Measurements from ENCODE around the gene PPP2R2D. TPM values are rescaled to one million over a fixed set of nuclear protein-coding genes. Genes with fewer than 3 reads are reported as not detected.

Gene PPP2R2D
- total RNA-seq, 2 donors from 2014 or later: 23.5 to 23.7 TPM

- peak; percentile 62 for DNase-seq (ENCODE audit: low spot score)
- intact Hi-C loops (cut with DNase I): loop anchor here in 1 of 2 donors (1.0 kb wide), 1 partner anchor 84 kb away; no protein-coding TSS in a partner anchor
Observed at GRCh38 chr10:131862548-131862947, 38.3 kb upstream of the PPP2R2D start.

- DNase-seq (ENCODE audit: low spot score): peak; percentile 61
- intact Hi-C loops (cut with DNase I): no loop called here
Observed at GRCh38 chr10:131865223-131865917, 35.4 kb upstream of the PPP2R2D start.

- no peak for DNase-seq (ENCODE audit: low spot score)
- intact Hi-C loops (cut with DNase I): no loop called here
Observed at GRCh38 chr10:131866673-131867072, 34.1 kb upstream of the PPP2R2D start.

DNA sequence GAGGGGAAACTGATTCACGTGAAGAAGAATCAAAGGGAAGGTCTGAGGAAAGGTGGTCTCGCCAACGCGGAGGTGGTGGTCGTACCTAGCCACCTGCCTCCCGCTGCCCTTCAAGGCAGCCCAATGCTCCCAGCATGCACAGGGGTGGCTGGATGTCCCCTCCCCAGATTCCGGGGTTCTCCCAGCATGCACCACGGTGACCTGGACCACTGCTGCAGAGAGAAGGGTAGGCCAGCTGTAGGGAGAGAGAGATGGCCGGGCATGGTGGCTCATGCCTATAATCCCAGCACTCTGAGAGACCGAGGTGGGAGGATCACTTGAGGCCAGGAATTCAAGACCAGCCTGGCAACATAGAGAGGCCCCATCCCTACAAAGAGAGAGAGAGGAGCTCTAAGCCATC, 32.4 kb upstream of the PPP2R2D start:
- intact Hi-C loops (cut with DNase I): no loop called here
- peak; percentile 29 for DNase-seq (ENCODE audit: low spot score)

DNA sequence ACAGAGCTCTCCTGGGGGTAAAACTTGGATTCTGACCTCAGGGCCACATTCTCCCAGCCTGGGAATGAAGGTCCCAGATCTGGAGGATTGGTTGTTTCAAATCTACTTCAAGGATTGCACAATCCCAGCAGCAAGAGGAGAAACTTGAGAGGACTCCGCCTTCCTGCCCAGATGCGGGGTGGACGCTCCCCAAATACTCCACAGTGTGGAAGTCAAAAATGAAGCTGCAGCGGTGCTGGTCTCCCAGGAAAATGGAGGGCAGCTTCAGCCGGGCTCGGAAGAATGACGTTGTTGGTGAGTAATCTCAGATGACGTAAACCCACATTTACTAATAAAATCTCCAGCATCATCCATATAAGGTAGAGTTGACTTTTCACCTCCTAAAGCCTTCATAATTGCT, 31.5 kb upstream of the PPP2R2D start:
- intact Hi-C loops (cut with DNase I): no loop called here
- peak; percentile 58 for DNase-seq (ENCODE audit: low spot score)

DNA sequence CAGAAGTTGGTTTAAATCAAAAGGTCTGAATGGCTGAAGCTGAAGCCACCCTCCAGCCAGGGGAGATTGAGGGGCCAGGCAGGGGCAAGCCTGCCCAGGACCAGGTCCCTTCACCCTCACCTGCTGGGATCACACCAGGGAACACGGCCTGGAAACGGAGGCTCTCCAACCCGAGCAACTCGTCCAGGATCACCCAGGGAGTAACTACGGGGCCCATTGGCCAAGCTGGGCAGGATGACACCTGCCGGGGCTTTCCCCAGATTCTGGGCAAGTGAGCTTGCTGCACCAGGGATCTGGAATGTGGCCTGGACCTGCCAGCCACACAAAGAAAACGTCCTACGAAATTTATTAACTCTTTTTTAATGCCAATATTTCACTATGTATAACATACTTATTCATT, 30.4 kb upstream of the PPP2R2D start:
- intact Hi-C loops (cut with DNase I): no loop called here

GRCh38 chr10:131870831-131871672, 29.8 kb upstream of the PPP2R2D start:
- peak; percentile 20 for DNase-seq (ENCODE audit: low spot score)
- intact Hi-C loops (cut with DNase I): no loop called here

More for the DNA sequence above, 30.4 kb upstream of the PPP2R2D start:
- DNase-seq (ENCODE audit: low spot score): peak; percentile 49

- DNase-seq (ENCODE audit: low spot score): peak; percentile 54
- intact Hi-C loops (cut with DNase I): no loop called here
Observed at GRCh38 chr10:131871673-131872005, 29.2 kb upstream of the PPP2R2D start.

DNA sequence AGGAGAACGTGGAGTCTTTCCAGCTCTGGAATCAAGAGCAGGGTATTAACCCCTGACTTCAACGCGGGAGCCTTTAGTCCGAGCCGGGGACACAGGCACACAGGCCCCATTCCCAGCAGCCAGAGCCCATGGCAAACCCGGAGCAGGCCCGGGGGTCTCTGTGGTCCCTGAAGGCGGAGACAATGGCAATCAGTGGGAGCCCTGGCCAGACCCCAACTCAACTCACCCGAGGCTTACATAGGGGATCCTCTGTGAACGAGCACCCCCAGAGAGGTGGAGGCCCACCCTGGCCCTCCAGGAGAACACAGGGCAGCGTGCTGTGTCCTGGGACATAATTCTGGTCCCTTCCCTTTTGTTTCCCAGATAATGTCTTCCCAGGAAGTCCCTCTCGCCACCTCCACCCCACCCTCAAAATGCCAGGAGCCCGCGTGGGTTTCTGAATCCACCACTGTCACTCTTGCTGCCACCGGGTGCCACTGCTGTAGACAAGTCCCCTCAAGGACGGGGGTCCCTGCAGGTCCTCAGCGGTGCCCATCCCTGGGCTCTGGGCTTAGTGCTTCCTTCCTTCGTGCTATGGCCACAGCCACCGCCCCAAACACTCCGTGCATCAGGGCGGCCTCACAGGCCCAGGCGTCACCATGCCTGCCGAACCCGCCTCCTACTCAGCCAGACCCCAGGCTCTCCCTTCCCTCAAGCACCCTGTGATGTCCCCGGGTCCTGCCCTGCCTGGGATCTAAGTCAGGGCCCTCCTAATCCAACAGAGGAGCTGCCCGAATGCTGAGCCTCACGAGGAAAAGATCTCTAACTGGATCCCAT, 28.6 kb upstream of the PPP2R2D start:
- intact Hi-C loops (cut with DNase I): no loop called here
- DNase-seq (ENCODE audit: low spot score): no peak

DNA sequence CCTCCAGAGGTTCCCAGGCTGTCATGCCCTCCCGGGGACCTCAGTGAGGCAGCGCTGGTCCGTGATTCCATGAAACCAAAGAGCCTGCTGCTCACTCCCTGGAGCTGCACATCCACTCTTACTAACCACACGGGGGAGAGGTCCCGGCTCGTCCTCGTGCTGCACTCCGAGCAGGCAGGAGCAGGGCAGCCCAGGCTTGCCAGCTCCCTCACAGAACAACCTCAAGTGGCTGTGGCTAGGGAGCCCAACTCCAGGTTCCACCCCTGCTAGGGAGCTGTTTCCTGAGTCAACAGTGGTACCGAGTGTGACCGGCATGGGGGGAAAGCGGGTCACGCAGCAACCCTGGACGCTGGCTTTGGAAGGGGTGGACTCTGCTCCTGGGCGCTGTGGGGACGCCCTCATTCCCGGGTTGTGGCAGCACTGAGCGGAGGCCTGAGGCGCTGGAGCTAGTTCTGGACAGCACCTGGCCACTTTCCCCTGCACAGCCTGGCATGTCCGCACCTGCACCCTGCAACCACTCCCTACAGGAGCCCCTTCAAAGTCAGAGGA, 27.9 kb upstream of the PPP2R2D start:
- intact Hi-C loops (cut with DNase I): no loop called here
- peak; percentile 81 for DNase-seq (ENCODE audit: low spot score)

DNA sequence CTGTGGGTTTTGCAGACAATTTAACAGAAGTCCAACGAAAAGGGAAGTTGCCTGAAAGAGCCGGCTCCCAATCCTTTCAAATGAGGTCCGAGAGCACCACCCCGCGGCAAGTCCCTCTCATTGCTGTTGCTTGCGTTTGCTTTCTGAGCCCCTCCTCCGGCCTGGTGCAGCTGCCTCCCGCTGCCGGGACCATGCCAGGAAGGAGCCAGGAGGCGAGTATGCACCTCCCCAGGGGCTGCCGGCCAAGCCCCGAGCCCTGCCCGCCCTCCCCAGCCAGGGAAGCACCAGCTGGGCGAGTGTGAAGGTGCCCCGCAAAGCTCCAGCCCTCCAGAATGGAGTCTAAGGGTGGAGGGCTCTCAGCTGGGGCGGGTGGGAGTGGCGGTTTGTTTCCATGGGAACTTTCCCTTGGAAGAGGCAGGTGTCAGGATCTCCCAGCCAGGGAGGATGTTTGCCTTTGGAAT, 25.8 kb upstream of the PPP2R2D start:
- DNase-seq (ENCODE audit: low spot score): peak; percentile 90
- intact Hi-C loops (cut with DNase I): no loop called here

- intact Hi-C loops (cut with DNase I): no loop called here
Observed at GRCh38 chr10:131875501-131875900, 25.3 kb upstream of the PPP2R2D start.

GRCh38 chr10:131876017-131876416, 24.8 kb upstream of the PPP2R2D start:
- intact Hi-C loops (cut with DNase I): no loop called here
- DNase-seq (ENCODE audit: low spot score): peak; percentile 55

More at GRCh38 chr10:131875501-131875900, 25.3 kb upstream of the PPP2R2D start:
- peak; percentile 65 for DNase-seq (ENCODE audit: low spot score)

GRCh38 chr10:131876508-131876907, 24.3 kb upstream of the PPP2R2D start:
- intact Hi-C loops (cut with DNase I): no loop called here
- DNase-seq (ENCODE audit: low spot score): peak; percentile 62

DNA sequence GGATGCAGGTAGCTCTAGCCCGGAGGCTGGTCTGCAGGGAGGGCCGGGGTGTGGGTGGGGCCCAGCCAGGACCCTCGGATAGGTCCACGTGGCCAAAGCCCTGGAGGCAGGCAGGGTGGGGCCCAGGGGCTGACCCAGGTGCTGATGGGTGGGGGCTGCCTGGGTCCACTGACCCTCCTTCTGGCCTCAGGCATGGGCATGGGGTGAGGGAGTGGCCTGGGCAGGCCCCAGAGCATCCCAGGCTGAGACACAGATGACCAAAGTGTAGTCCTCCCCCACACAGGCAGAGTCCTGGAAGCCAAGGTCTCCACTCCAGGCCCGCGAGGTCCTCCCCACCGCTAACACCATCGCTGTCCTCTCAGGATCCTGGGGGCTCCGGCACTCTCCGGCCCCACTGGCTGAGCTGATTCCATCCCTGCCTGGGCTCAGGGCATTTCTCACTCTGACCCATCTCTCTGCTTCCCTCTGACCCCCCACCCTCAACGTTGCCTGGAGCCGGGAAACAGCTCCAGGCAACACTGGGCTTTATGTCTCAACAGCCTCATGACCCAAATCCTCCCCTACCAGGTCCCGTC, 20.7 kb upstream of the PPP2R2D start:
- peak; percentile 60 for DNase-seq (ENCODE audit: low spot score)
- intact Hi-C loops (cut with DNase I): loop anchor here in 1 of 2 donors (10.0 kb wide), 1 partner anchor 265 kb away; no protein-coding TSS in a partner anchor

DNA sequence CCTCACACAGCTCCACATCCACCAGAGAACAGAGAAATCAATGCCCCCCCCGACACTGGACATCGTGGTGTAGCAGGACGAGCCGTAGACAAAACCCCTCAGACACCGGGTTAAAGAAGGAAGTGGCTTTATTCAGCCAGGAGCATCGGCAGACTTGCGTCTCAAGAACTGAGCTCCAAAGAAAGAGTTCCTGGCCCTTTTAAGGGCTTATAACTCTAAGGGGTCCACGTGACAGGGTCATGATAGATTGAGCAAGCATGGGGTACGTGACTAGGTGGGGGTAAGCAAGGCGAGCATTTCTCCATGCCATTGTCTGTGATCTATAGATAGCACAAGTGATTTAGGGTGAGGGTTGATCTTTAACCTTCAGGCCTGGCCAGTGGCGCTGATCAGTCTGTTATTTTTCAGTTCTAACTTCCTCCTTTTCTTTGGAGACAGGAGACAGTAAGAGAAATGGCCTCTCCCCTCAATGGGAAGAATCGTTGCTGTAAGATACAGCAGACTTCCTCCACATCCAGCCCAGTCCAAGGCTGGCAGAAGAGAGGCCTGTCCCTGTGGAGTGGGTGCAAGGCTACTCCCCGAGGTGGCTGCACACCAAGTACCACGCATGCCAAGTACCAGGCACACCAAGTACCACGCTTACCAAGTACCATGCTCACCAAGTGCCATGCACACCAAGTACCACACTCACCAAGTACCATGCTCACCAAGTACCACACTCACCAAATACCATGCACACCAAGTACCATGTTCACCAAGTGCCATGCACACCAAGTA, 19.5 kb upstream of the PPP2R2D start:
- DNase-seq (ENCODE audit: low spot score): peak; percentile 48

DNA sequence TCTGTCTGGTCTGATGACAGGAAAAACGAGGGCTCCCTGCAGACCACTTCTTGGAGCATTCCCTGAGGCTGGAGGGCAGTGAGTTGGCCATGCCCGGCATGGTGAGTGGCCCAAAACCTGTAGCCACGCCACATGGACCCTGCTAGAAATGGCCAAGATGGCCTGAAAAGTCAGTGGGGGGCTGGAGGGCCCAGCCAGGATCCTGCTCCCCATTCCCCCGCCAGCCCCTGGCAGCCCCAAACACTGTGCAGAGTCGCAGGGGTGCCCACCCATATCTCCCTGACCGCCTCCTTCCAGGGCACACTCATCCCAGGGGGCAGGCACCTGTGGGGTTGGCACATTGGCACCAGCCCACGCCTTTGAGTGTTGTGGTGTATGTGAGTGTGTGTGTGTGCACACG, 18.7 kb upstream of the PPP2R2D start:
- intact Hi-C loops (cut with DNase I): loop anchor here in 1 of 2 donors (10.0 kb wide), 1 partner anchor 263 kb away; no protein-coding TSS in a partner anchor
- peak; percentile 64 for DNase-seq (ENCODE audit: low spot score)

More for the DNA sequence above, 19.5 kb upstream of the PPP2R2D start:
- intact Hi-C loops (cut with DNase I): loop anchor here in 1 of 2 donors (10.0 kb wide), 1 partner anchor 264 kb away; no protein-coding TSS in a partner anchor

Measured in posterior vena cava (tissue), 2 donors.